ENCODE data around the gene STIP1.

DNA sequence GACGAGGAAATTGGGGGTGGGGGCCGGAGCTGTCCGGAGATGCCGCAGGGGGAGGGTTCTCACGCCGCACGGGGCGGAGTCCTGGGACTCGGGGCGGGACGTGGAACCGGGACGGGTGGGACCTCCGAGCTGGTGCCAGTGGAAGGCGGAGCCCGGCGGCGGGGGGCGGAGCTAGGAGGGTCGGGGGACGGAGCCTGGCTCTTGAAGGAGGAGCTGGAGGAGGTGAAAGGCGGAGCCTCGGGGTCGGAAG, 55.2 kb downstream of the STIP1 start:
- TF ChIP-seq, protein P1, sequence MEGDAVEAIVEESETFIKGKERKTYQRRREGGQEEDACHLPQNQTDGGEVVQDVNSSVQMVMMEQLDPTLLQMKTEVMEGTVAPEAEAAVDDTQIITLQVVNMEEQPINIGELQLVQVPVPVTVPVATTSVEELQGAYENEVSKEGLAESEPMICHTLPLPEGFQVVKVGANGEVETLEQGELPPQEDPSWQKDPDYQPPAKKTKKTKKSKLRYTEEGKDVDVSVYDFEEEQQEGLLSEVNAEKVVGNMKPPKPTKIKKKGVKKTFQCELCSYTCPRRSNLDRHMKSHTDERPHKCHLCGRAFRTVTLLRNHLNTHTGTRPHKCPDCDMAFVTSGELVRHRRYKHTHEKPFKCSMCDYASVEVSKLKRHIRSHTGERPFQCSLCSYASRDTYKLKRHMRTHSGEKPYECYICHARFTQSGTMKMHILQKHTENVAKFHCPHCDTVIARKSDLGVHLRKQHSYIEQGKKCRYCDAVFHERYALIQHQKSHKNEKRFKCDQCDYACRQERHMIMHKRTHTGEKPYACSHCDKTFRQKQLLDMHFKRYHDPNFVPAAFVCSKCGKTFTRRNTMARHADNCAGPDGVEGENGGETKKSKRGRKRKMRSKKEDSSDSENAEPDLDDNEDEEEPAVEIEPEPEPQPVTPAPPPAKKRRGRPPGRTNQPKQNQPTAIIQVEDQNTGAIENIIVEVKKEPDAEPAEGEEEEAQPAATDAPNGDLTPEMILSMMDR (IDR thresholded peaks at IDR 0.05; ENCODE audit: low read length): no peak
- TF ChIP-seq EZH2 (IDR thresholded peaks at IDR 0.05; ENCODE audit: borderline replicate concordance, low read length): no peak

Measured in OCI-LY1 (cell line).